Right lobe of liver (tissue), 4 donors: ENCODE results near the gene TYRO3.

ENCODE experiments used
- POLR2A ChIP-seq: fragments of 450-650 bp; IDR thresholded peaks from one replicate; pipeline ENCODE4 v1.6.1; 2017; ENCODE audit warnings: antibody characterized with exemption, mild to moderate bottlenecking
- TF ChIP-seq, protein P1 (sequence below), 4 donors: fragments of 200-600 bp in 3 of 4; fragments of 450-650 bp in 1 of 4; IDR thresholded peaks; one replicate each; pipeline versions ENCODE4 v1.5.1 to v1.8.0; 2016 to 2022; ENCODE audit warnings: antibody characterized with exemption in 4 of 4, mild to moderate bottlenecking in 2 of 4
- donor health status: DM: no; HTN: no; CAD: no.
- donor health status: DM: no; HTN: no; CAD: no.
- donor health status: DM: no; HTN: yes; CAD: no.

DNA sequence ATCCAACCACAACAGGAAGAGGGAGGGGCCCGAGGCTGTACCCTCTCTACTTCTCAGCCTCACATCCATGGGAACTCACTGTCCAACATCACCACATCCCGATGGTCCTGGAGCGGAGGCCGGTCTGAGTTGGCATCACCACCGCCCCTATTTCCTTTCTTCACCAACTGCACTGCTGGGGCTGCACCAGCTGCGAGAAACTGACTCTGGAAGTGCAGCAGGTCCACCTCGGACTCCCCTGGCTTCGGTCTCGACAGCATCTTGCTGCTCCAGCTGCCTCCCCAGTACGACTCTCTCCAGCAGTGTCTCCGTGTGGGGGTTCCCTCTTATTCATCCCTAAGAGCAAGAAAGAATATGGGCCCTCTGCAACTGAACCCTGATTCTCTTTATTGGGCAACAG, 22.1 kb upstream of the TYRO3 start:
- TF ChIP-seq, protein P1, sequence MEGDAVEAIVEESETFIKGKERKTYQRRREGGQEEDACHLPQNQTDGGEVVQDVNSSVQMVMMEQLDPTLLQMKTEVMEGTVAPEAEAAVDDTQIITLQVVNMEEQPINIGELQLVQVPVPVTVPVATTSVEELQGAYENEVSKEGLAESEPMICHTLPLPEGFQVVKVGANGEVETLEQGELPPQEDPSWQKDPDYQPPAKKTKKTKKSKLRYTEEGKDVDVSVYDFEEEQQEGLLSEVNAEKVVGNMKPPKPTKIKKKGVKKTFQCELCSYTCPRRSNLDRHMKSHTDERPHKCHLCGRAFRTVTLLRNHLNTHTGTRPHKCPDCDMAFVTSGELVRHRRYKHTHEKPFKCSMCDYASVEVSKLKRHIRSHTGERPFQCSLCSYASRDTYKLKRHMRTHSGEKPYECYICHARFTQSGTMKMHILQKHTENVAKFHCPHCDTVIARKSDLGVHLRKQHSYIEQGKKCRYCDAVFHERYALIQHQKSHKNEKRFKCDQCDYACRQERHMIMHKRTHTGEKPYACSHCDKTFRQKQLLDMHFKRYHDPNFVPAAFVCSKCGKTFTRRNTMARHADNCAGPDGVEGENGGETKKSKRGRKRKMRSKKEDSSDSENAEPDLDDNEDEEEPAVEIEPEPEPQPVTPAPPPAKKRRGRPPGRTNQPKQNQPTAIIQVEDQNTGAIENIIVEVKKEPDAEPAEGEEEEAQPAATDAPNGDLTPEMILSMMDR (IDR thresholded peaks at IDR 0.05) = no peak
- TF ChIP-seq POLR2A = no peak
